Measurements from ENCODE around the gene OPRL1. TPM values are rescaled to one million over a fixed set of nuclear protein-coding genes. Genes with fewer than 3 reads are reported as not detected.

The OPRL1 gene
- total RNA-seq, 1 donor from 2014 or later, result 1.4 TPM

GRCh38 chr20:64071341-64072332, 8.2 kb upstream of the OPRL1 start:
- CTCF ChIA-PET, result interaction anchor here (1.8 kb wide), 1 partner anchor 33 kb away, joined by 4 read pairs; no protein-coding TSS in a partner anchor
- Mint-ChIP-seq H3K4me1 (peaks cover 67% of the 10 kb centered on the region), H3K4me3 (no peak overlapping the region), H3K27me3 (no peaks in the 10 kb centered on the region), H3K27ac (peak overlapping the region; percentile 50), H3K9me3 (no peaks in the 10 kb centered on the region), H3K36me3 (ENCODE audit: low read depth) (peaks cover 37% of the 10 kb centered on the region)
- intact Hi-C loops (cut with micrococcal nuclease), result no loop called here
- ATAC-seq (ENCODE audit: low read depth) (peak; percentile 14), DNase-seq (no peak)
- TF ChIP-seq CTCF (IDR thresholded peaks at IDR 0.05), result no peak
- POLR2A ChIA-PET, result interaction anchor here (1.1 kb wide), 1 partner anchor 207 kb away, joined by 3 read pairs; the partner anchor contains the start of gene TPD52L2

GRCh38 chr20:64072498-64073063, 7.3 kb upstream of the OPRL1 start:
- ChIA-PET POLR2A (interaction anchor here (1.1 kb wide), 1 partner anchor 208 kb away, joined by 3 read pairs; the partner anchor contains the start of gene TPD52L2), CTCF (interaction anchor here (1.8 kb wide), 1 partner anchor 34 kb away, joined by 4 read pairs; no protein-coding TSS in a partner anchor)
- H3K36me3 Mint-ChIP-seq (ENCODE audit: low read depth), result peaks cover 37% of the 10 kb centered on the region
- no peaks in the 10 kb centered on the region for H3K9me3 Mint-ChIP-seq
- intact Hi-C loops (cut with micrococcal nuclease), result no loop called here
- H3K27ac Mint-ChIP-seq, result peak overlapping the region; percentile 50
- TF ChIP-seq CTCF (IDR thresholded peaks at IDR 0.05), result no peak
- ATAC-seq (ENCODE audit: low read depth) (no peak), DNase-seq (no peak)
- no peak overlapping the region for H3K4me3 Mint-ChIP-seq
- H3K27me3 Mint-ChIP-seq, result no peaks in the 10 kb centered on the region
- H3K4me1 Mint-ChIP-seq, result peaks cover 65% of the 10 kb centered on the region

GRCh38 chr20:64073476-64074183, 6.3 kb upstream of the OPRL1 start:
- CTCF ChIA-PET, result no interaction called here
- Mint-ChIP-seq H3K27ac (peak overlapping the region; percentile 18), H3K27me3 (no peaks in the 10 kb centered on the region), H3K36me3 (ENCODE audit: low read depth) (peaks cover 39% of the 10 kb centered on the region), H3K4me1 (peaks cover 64% of the 10 kb centered on the region), H3K9me3 (no peaks in the 10 kb centered on the region), H3K4me3 (no peak overlapping the region)
- ATAC-seq (ENCODE audit: low read depth) (no peak), DNase-seq (no peak)
- POLR2A ChIA-PET, result interaction anchor here (8.1 kb wide), 1 partner anchor 7 kb away, joined by 77 read pairs; no protein-coding TSS in a partner anchor
- TF ChIP-seq CTCF (IDR thresholded peaks at IDR 0.05), result no peak
- intact Hi-C loops (cut with micrococcal nuclease), result no loop called here

GRCh38 chr20:64074184-64074789, 5.6 kb upstream of the OPRL1 start:
- ATAC-seq (ENCODE audit: low read depth) (no peak), DNase-seq (no peak)
- POLR2A ChIA-PET, result interaction anchor here (0.6 to 8.1 kb wide), 2 partner anchors 8 to 34 kb away, joined by 3 to 77 read pairs; no protein-coding TSS in a partner anchor
- H3K4me3 Mint-ChIP-seq, result no peak overlapping the region
- H3K4me1 Mint-ChIP-seq, result peaks cover 64% of the 10 kb centered on the region
- peak overlapping the region; percentile 7 for H3K27ac Mint-ChIP-seq
- H3K27me3 Mint-ChIP-seq, result no peaks in the 10 kb centered on the region
- TF ChIP-seq CTCF (IDR thresholded peaks at IDR 0.05), result no peak
- no peaks in the 10 kb centered on the region for H3K9me3 Mint-ChIP-seq
- H3K36me3 Mint-ChIP-seq (ENCODE audit: low read depth), result peaks cover 41% of the 10 kb centered on the region
- intact Hi-C loops (cut with micrococcal nuclease), result no loop called here
- CTCF ChIA-PET, result no interaction called here

Measured in activated B cell treated with CpG ODN at 0.5 μM for 24 hours (primary cell).